Lower leg skin (tissue), 3 donors: ENCODE results near the gene MTMR8.

Experiments used
- CTCF ChIP-seq, 3 donors: fragments of 450-650 bp; IDR thresholded peaks; one replicate each; pipeline ENCODE4 v1.5.1; 2016; ENCODE audit warnings: antibody characterized with exemption in 3 of 3, mild to moderate bottlenecking in 3 of 3, moderate library complexity in 2 of 3
- POLR2A ChIP-seq, 2 donors: fragments of 450-650 bp; IDR thresholded peaks; one replicate each; pipeline ENCODE4 v1.6.1; 2016 to 2017; ENCODE audit warnings: antibody characterized with exemption in 2 of 2, mild to moderate bottlenecking in 1 of 2, moderate library complexity in 1 of 2

- TF ChIP-seq POLR2A (IDR thresholded peaks at IDR 0.05) (no peak), CTCF (IDR thresholded peaks at IDR 0.05) (no peak)
Observed at GRCh38 chrX:64350521-64350920, 44.7 kb downstream of the MTMR8 start.
